Activated CD4-positive, CD25-positive, alpha-beta regulatory T cell treated with anti-CD3 and anti-CD28 coated beads, Interleukin-2, amount 50 U/mL, for 16 hours (primary cell): ENCODE data around the gene ZNF319.
A peak's percentile ranks its signal among the peaks of the same experiment; 100 is the strongest.
"Not testable (repeated sequence)": the region's sequence is repeated elsewhere in the genome, so short reads cannot be mapped to it uniquely, and the experiment has no call there.

Experiments
- DNase-seq: peaks from one replicate; pipeline ENCODE4 v3.0.0-alpha.2; 2020; ENCODE audit warnings: low read depth, low spot score

ZNF319 gene

DNA sequence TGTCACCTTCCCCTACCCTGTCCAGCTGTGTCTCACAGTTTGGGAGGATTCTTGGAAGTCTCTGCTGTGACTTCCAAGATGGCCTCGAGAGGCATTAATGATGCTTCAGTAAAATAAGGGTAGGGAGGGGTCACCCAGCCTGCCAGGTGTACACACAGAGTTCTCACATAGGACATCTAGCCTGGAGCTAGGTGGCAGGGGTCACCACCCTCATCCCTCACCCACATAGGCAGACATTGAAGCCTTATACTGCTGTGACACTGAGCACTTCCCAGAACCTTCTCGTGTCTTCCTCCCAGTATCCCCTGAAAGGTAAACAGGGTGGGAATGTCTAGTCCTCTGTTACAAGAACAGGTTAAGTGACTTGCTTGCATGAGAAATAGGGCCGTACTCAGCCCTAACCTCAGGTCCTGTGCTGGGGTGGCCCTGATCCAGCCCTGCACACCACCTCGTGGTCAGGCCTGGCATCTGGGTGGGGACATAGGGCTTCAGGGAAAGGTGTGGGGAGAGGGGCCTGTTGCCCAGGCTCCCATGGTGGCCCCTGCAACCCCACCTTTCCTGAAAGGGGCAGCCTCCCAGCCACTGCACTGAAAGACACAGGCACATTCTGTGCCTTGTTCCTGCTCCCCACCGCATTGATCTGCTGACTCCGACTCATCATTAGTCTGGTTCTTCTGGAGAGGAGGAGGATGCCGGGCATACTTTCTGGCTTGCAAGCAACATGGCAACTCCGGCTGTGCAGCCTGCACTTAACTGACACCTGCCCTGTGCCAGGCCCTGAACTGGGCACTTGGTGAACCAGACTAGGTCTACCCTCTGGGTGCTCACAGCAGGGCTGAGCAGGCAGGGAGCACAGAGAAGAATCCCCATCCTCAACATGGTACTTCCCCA lies 21.4 kb upstream of the ZNF319 start:
- DNase-seq = no peak

DNA sequence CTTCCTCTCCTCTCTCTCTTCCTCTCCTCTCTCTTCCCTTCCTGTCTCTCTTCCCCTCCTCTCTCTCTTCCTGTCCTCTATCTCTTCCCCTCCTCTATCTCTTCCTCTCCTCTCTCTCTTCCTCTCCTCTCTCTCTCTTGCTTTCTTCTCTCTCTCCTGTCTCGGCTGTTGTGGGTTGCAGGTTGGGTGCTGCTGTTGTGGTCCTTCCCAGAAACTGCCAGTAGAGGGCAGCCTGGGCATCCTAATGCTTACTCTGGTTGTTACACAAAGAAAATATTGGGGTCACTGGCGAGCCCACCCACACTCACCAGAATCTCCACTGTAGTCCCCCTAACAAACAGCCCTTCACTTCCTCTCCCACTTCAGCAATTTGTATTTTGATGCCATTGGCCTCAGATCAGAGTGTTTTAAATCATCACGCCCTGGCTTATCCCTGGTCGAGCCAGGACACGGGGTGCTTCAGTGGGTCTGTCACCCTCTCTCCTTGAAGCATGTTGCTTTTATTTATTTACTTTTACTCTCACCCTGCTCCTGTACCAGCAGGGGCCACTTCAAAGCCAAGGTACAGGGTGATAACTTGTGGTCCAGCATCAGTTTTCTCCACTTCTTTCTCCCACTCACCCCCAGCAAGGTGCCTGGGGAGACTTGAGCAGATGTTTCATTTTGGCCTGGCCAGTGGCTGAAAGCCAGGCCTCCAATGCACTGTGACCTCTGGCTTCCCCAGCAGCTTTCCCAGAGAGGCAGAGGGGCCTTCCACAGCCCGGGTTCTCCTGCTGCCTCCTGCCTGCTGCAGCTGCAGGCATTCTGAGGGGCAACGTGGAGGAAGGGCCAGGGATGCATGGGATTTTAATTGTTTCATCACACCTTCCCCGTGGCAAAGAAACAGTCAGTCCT lies 20.4 kb upstream of the ZNF319 start:
- DNase-seq = peak; percentile 41

DNA sequence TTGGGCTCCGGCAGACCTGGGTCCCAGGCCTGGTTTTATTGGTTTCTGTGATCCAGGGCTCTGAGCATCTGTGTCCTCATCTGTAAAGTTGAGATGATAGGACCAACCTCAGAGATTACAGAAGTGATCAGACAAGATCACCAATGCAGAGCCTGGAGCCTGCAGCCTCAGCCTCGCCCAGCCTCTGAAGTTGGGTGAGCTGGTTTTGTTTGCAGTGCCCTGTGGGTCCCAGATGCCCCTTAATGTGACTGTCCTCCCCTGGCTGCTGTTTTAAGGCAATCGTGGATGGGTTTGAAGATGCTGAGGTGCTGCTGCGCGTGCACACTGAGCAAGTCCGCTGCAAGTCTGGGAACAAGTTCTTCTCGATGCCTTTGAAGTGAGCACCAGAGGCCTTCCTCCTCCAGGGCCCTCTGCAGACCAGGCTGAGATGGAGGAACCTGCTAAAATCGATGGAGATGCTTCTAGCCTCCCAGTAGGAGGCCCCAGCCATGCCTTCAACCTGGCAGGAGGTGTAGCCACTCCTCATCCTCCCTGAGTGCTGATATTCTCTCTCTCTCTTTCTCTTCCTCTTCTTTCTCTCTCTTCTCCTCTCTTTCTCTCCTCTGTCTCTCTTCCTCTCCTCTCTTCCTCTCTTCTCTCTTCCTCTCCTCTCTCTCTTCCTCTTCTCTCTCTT lies 19.5 kb upstream of the ZNF319 start:
- DNase-seq = no peak

DNA sequence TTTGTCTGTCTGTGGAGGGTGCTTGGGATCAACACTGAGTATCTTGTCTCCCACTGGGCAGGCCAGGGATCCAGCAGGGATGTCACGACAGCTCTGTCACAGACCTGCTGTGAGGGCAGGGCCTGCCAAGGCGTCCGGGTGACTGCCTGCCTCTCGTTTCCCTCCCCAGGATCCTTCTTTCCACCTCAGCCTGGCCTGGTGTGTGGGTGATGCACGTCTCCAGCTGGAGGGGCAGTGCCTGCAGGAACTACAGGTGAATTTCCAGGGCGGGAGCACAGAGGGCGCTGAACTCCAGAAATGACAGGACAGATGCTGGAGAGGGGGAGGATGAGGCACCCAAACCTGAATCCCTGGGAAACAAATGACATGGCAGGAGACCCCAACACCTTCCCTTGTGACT lies 18.3 kb upstream of the ZNF319 start:
- no peak for DNase-seq

DNA sequence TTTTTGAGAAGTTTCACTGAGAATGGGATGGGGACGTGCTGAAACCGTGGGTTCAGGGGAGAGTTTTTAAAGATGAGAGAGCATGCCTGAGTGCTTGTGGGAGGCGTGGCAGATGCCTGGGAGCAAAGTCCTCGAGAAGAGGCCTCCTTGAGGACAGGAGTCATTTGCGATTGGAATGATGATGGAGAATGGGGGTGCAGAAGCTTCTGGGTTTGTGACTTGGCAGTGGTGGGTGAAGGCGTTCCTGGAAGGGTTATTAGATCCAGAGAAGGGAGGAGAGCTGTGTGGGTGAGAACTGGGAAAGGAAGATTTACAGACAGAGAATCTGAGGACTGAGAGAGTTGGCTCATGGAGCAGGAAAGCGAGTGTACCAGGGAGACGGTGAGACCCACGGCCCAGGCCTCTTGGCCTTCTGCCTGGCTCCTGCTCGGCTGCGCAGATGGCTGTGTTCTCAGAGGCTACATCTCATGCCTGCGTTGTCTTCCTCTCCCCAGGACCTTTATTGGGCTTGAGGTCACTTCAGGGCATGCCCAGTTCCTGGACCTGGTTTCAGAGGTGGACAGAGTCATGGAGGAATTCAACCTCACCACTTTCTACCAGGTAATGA lies 16.5 kb upstream of the ZNF319 start:
- no peak for DNase-seq

DNA sequence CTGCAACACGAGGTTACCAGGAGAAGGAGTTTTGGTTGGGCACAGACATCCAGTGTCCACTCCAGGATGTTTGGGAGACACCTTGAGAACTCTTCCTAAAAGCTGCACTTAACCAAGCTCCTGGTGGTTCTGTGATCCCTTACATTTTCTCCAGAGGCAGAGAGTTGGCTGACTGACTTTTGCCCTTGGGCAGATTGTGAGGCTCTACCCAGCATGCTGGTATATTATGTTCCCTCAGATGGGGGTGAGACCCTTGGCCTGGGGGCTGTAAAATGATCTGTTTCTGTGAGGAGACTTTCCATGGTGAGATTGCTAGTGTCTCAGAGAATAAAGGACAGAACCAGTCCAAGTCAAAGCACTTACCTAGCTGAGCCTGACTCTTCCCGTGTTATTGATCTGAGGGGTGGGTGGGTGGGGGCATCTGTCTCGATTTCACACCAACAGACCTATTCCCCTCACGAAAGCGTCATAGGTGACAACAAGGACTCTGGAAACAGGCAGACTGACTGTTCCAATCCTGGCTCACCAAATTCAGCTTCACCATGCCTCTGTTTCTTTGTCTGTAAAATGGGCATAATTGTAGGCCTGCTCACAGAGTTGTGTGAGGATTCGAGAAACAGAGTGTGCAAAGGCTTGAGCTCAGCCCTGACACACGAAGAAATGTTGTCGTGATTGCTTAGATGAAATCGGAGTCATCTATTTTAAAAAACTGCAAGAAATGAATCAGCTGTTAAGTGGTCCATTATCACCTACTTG lies 12.9 kb upstream of the ZNF319 start:
- DNase-seq = no peak

DNA sequence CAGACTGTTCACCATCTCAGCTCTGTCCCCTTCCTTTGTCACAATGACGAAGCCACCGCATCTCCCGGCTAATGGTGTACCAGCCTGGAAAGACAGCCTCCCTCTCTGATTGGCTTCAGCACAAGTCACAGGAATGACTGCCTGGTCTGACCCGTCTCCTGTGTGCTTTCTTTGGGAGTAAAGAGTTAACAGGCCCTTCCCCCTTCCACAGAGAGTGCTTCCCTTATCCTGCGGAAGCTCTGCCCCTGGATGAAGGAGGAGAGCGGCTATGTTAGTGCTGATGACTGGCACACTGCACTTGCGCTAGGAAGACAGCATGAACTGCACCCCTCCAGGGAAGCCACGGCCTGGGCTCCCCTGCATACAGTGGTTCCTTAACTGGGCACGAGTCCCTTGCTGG lies 12.0 kb upstream of the ZNF319 start:
- DNase-seq = no peak

DNA sequence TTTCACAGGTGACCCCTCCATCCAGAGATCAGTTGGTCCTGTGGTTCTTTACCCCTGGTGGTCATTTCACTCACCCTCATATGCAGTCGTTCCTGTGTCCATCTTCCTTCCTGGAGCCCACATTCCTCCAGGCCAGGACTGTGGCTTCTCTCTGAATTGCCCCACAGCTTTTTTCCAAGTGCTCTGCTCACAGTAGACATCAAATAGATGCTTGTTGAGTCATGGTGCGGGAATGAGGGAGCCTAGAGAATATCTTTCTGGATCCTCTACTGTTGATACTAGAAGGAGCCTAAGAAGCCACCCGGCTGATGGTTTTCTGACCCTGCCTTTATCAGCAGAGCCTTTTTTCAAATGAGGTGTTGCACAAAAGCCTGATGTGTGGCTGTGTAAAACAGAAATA lies 11.2 kb upstream of the ZNF319 start:
- DNase-seq = no peak

DNA sequence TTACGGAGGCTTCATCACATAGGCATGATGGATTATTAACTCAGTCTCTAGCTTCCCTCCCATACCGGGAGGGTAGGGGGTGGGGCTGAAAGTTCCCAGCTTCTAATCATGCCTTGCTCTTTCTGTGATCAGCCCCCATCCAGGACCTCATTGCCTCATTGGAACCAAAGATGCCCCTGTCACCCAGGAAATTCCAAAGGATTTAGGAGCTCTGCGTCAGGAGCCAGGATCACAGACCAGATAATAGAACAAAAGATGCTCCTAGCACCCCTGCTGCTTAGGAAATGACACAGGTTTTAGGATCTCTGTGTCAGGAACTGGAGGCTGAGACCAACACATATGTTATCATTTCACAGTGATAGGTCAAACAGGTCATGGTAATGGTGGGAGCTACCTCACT lies 10.4 kb upstream of the ZNF319 start:
- no peak for DNase-seq

DNA sequence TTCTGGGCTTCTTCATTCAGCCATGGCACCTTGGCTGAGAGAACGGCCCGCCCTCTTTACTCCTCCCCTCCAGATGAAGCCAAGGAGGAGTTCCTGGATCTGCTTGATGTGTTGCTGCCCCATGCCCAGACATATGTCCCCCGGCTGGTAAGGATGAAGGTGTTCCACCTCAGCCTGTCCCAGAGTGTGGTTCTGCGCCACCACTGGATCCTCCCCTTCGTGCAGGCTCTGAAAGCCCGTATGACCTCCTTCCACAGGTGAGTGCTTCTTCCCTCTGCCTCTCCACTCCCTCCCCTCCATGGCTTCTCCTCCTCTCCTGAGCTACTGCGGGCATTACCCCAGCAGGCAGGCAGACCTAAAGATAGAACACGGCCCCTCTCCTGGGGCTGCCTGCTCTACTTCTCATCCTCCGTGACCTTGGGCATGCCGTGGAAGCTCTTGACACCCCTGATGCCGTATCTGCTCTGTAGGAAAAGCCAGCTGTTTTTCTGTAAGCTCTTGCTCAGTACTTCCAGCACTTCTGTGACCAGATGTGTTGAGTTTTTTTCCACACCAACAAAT lies 9.5 kb upstream of the ZNF319 start:
- DNase-seq = no peak

DNA sequence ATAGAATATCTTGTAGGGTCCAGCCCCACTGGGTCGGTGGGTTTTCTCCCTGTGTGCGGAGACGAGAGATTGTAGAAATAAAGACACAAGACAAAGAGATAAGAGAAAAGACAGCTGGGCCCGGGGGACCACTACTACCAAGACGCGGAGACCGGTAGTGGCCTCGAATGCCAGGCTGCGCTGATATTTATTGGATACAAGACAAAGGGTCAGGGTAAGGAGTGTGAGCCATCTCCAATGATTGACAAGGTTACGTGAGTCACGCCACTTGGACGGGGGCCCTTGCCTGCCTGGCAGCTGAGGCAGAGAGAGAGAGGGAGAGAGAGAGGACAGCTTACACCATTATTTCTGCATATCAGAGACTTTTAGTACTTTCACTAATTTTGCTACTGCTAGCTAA lies 4.3 kb upstream of the ZNF319 start:
- DNase-seq = not testable (repeated sequence)

DNA sequence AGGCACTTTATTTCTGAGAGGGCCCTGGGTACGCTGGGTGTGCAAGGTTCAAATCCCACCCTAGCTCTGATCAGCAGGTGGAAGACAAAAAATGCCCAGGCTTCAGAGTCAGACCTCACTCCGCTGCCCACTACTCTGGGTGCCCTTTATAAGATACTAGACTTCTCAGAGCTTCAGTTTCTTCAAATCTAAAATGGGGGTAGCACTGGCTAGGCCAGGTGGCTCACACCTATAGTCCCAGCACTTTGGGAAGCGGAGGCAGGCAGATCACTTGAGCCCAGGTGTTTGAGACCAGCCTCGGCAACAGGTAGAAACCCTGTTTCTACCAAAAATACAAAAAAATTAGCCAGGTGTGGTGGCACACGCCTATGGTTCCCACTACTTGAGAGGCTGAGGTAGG lies 2.5 kb upstream of the ZNF319 start:
- no peak for DNase-seq

DNA sequence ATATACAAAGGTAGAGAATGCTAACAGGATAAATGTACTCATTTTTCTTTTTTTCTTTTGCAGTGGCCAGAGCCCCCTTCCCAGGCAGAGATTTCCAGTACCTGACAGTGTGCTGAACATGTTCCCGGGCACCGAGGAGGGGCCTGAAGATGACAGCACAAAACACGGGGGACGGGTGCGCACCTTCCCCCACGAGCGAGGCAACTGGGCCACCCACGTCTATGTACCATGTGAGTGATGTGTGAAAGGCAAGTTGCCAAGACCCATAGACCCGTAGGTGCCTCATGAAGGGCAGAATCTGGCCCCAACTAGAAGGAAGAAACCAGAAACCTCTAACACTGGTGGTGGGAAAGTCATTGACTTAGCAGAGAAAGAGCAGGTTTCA lies 1.9 kb upstream of the ZNF319 start:
- DNase-seq = no peak

DNA sequence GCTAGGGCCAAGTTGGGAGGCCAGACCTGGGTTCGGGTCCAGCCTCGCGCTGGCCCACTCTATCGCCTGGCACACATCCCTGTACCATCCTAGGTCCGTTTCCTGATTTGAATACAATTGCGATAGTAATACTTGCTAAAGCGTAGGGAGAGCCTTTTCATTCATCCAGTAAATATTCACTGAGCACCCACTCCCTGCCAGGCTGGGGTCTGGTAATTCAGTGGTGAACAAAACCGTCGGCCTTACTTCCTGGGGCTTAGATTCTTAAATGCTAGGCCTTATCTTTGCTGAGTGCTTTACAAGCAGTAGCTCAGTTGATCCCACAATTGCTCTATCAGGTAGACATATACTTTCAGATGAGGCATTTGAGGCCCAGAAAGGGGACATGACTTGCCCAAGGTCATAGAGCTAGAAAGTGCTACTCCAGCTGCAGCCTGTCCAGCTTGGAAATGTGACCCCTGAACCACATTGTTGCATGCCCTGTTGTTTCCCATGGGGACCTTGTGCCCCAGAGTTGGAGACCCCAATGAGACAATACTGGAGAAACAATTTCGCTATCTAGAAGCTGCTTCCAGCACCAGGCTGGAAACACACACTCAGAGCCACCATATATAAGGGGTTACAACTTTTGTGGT lies 1.4 kb upstream of the ZNF319 start:
- no peak for DNase-seq

DNA sequence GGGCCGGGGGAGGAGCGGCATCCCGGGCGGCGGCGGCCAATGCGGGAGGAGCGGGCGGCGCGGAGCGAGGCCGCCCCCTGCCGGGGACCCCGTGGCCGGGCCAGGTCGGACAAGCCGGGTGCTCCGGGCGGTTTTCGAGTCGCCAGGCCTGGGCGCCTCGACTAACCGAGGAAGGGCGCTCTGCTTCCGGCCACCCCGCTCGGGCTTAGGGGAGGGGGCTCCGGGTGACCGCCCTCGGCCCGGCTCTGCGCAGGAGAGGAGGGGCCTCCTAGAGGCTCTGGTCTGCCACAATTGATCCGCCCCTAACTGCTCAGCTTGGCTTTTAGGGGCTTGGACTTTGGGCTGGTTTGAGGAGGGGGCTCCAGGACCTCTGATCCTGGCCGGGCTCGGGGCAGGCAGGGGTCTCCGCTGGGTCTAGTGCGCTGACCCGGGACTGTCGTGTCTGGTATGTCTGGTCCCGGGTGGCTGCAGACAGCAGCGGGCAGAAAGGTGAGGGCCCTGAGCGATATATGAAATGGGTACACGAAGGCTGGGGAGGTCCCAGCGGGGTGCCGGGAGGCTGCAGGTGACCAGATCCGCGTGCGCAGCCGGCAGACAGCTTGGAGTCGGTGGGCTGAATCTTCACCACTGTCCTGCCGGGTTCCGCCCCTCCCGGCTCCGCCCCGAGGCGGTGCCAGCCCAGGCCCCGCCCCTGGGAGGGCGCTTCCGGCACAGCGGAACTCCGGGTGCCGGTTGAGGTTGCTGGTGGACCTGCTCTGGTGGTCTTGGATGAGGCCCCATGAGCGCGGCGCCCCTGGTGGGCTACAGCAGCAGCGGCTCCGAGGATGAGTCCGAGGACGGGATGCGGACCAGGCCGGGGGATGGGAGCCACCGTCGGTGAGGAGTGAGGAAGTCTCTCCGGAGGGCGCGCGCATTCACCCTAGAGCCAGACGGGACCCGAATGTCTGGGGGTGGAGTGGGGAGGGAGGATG lies 519 bp upstream of the ZNF319 start, which contains the start of gene USB1:
TSS of gene USB1 (plus strand) at position 702 of the 971 bp plus-strand sequence. CDS start at position 779, 77 bp downstream.
- DNase-seq = peak; percentile 69

DNA sequence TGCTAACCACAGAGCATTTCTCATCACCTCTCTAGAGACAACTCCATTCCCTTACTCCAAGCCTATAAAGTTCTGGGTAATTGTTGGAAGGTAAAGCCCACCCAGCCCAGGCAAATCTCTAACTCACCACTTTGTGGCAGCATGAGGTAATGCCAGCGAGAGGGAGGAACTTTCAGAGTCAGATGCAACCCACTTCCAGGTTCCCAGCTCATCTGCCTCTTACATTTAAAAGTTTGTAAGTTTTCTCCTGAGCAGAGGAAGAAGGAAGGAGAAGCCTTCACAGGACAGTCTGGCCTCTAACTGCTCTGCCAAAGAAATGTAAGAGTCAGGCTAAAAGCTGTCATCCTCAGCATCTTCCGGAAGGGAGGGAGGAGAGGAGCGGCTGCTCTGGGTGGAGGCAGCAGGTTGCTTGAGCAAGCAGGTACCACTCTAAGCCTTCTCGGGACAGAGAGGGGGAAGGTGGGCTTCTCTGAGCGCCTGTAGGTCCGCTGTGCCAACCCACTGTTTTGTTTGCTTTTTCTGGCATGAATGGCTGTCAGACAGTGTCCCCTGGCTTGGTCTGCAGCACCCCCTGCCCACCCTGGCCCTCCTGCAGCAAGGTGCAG lies 1.0 kb downstream of the ZNF319 start:
- no peak for DNase-seq

DNA sequence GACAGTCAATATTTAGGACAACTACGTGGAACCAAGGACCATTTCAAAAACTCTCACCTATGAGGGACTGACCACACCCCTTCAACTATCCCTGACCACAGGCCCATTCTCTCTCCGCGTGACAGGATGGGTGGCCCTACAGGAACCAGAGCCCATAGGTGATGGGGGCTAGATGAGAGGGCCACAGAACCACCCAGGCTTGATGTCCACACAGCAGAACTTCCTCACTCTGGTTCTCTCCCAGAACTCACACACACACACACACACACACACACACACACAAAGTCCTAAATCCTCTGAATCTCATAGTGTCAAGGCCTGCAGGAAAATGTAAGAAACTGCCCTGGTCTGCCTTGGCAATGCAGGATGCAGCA lies 1.5 kb downstream of the ZNF319 start:
- no peak for DNase-seq

DNA sequence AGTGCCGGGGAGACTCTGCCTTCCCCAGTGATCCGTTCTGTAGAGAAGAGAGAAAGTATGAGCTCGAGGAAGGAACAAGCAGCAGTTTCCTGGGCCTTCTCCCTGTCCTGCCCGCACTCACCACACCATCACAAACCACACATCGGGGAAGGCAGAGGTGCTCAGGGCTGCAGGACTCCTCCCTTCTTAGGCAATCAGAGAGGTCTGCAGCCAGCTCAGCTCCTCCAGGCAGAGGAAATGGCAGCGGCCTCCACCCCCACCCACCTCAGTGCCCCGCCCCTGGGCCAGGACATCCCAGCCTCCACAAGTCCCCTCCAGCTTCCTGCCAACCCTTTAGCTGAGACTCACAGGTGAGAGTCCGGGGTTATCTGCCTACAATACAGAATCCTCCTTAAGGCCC lies 2.0 kb downstream of the ZNF319 start:
- no peak for DNase-seq
